Caco-2 (cell line): ENCODE data around the gene ZNF823. TPM values are rescaled to one million over a fixed set of nuclear protein-coding genes. Genes with fewer than 3 reads are reported as not detected.
"Not testable (repeated sequence)": the region's sequence is repeated elsewhere in the genome, so short reads cannot be mapped to it uniquely, and the experiment has no call there.

ENCODE experiments used
- BruUV-seq: library from RNA; stranded (reverse); fragments of 400-500 nt; replicated peaks from 2 replicates; lab custom pipeline; 2021; lab: Mats Ljungman, UMichigan
- CTCF ChIA-PET: fragments of 300-600 bp; sonication (Branson Sonifier 250); formaldehyde crosslinking; loops from one replicate; lab custom pipeline; 2022; ENCODE audit warnings: antibody characterized with exemption; lab: Charles Lee
- POLR2A ChIA-PET: fragments of 300-600 bp; sonication (Branson Sonifier 250); formaldehyde crosslinking; loops from one replicate; lab custom pipeline; 2022; ENCODE audit warnings: antibody characterized with exemption; lab: Charles Lee
- DNase-seq, 2 experiments: peaks; one replicate each; pipeline versions ENCODE4 v3.0.0 to v3.0.0-alpha.2; 2020 to 2022
- H3K27me3 ChIP-seq: replicated peaks from 2 replicates; pipeline ENCODE4 v1.6.0; 2011; ENCODE audit warnings: low read length; ENCODE audit not compliant: control insufficient read depth, insufficient read depth
- H3K36me3 ChIP-seq: 2 replicates; pipeline ENCODE4 v1.5.1; 2011; ENCODE audit warnings: low read length; ENCODE audit not compliant: control insufficient read depth, insufficient read depth
- H3K4me1 ChIP-seq: fragments of 250-450 bp; sonication (Bioruptor Pico); 2 replicates; pipeline ENCODE4 v1.5.1; 2020; ENCODE audit warnings: mild to moderate bottlenecking
- H3K4me3 ChIP-seq: 2 replicates; pipeline ENCODE4 v1.5.1; 2011; ENCODE audit warnings: low read depth, mild to moderate bottlenecking, control low read depth, low read length
- H3K9me3 ChIP-seq: fragments of 250-450 bp; sonication (Bioruptor Pico); 2 replicates; pipeline ENCODE4 v1.5.1; 2020; ENCODE audit warnings: mild to moderate bottlenecking, moderate library complexity
- H3K27ac Mint-ChIP-seq: one replicate; pipeline ENCODE4 v1.8.0; 2022; ENCODE audit warnings: mixed read lengths; ENCODE audit not compliant: unreplicated experiment
- H3K27me3 Mint-ChIP-seq: one replicate; pipeline ENCODE4 v1.8.0; 2022; ENCODE audit warnings: mixed read lengths; ENCODE audit not compliant: insufficient read depth, unreplicated experiment
- H3K36me3 Mint-ChIP-seq: one replicate; pipeline ENCODE4 v1.8.0; 2022; ENCODE audit warnings: mild to moderate bottlenecking, mixed read lengths; ENCODE audit not compliant: insufficient read depth, unreplicated experiment
- H3K4me1 Mint-ChIP-seq: one replicate; pipeline ENCODE4 v1.8.0; 2022; ENCODE audit warnings: low read depth, mixed read lengths; ENCODE audit not compliant: unreplicated experiment
- H3K4me3 Mint-ChIP-seq: one replicate; pipeline ENCODE4 v1.8.0; 2022; ENCODE audit warnings: mild to moderate bottlenecking, moderate library complexity, mixed read lengths; ENCODE audit not compliant: unreplicated experiment
- H3K9me3 Mint-ChIP-seq: one replicate; pipeline ENCODE4 v1.8.0; 2022; ENCODE audit warnings: mixed read lengths; ENCODE audit not compliant: unreplicated experiment
- CTCF ChIP-seq, 2 experiments: fragments of 200-600 bp in 1 of 2; IDR thresholded peaks; 1 replicate in 1 of 2; 2 replicates in 1 of 2; pipeline versions ENCODE4 v1.5.1 to v1.8.0; 2011 to 2022; ENCODE audit warnings: antibody characterized with exemption in 1 of 2, control low read depth in 1 of 2, inconsistent platforms in 1 of 2, low read depth in 1 of 2, low read length in 1 of 2, mild to moderate bottlenecking in 1 of 2, moderate library complexity in 1 of 2; ENCODE audit not compliant: insufficient read depth in 1 of 2, severe bottlenecking in 1 of 2, unreplicated experiment in 1 of 2
- intact Hi-C: fragments of 100-400 bp; cut with micrococcal nuclease; formaldehyde crosslinking; loops from one replicate; pipeline ENCODE4 v1.10.0; 2022; ENCODE audit not compliant: unreplicated experiment
- total RNA-seq: library from RNA; stranded (reverse); gene quantifications from 2 replicates; pipeline ENCODE4 v1.2.3, GENCODE V29; 2022

Gene ZNF823
- total RNA-seq, 1 experiment from 2014 or later, result 12.1 TPM

- Mint-ChIP-seq H3K36me3 (peaks cover 38% of the 10 kb centered on the region), H3K4me1 (no peaks in the 10 kb centered on the region), H3K27me3 (no peaks in the 10 kb centered on the region), H3K4me3 (no peak overlapping the region), H3K9me3 (peaks cover 11% of the 10 kb centered on the region), H3K27ac (no peak overlapping the region)
- Histone ChIP-seq H3K9me3 (peaks cover 11% of the 10 kb centered on the region; the same call in 1 of the 2 replicates), H3K4me3 (no peak overlapping the region), H3K4me1 (no peaks in the 10 kb centered on the region), H3K27me3 (no peaks in the 10 kb centered on the region), H3K36me3 (no peaks in the 10 kb centered on the region)
- intact Hi-C loops, result no loop called here
- ChIA-PET POLR2A (no interaction called here), CTCF (no interaction called here)
- BruUV-seq, result no TSS peak
- no peak for DNase-seq
- TF ChIP-seq CTCF (IDR thresholded peaks at IDR 0.05; ENCODE audit: insufficient read depth in 1 of 2, low read depth in 1 of 2, low read length in 1 of 2, severe bottlenecking in 1 of 2, unreplicated experiment in 1 of 2), result no peak
These were observed 60.2 kb downstream of the ZNF823 start for GRCh38 chr19:11678504-11678903.

GRCh38 chr19:11676661-11677600, 61.8 kb downstream of the ZNF823 start:
- CTCF ChIA-PET, result interaction anchor here (1.0 kb wide), 1 partner anchor 23 kb away, joined by 3 read pairs; no protein-coding TSS in a partner anchor
- H3K4me3 Mint-ChIP-seq, intact Hi-C loops, H3K4me3 ChIP-seq, H3K27me3 Mint-ChIP-seq, H3K27me3 ChIP-seq, POLR2A ChIA-PET, H3K36me3 ChIP-seq, DNase-seq, BruUV-seq, H3K4me1 Mint-ChIP-seq, H3K27ac Mint-ChIP-seq, H3K4me1 ChIP-seq: not testable (repeated sequence)
- H3K36me3 Mint-ChIP-seq, result peaks cover 33% of the 10 kb centered on the region
- peaks cover 11% of the 10 kb centered on the region; the same call in 1 of the 2 replicates for H3K9me3 ChIP-seq
- peaks cover 11% of the 10 kb centered on the region for H3K9me3 Mint-ChIP-seq

- Mint-ChIP-seq H3K4me3 (no peak overlapping the region), H3K4me1 (no peaks in the 10 kb centered on the region), H3K36me3 (peaks cover 30% of the 10 kb centered on the region), H3K27me3 (no peaks in the 10 kb centered on the region), H3K9me3 (peaks cover 13% of the 10 kb centered on the region), H3K27ac (no peak overlapping the region)
- no peaks in the 10 kb centered on the region for H3K36me3 ChIP-seq
- intact Hi-C loops, result no loop called here
- no peak for DNase-seq
- H3K4me3 ChIP-seq, result no peak overlapping the region
- ChIA-PET CTCF (no interaction called here), POLR2A (no interaction called here)
- H3K9me3 ChIP-seq, result peaks cover 11% of the 10 kb centered on the region; the same call in 1 of the 2 replicates
- no peak for TF ChIP-seq CTCF (IDR thresholded peaks at IDR 0.05; ENCODE audit: insufficient read depth in 1 of 2, low read depth in 1 of 2, low read length in 1 of 2, severe bottlenecking in 1 of 2, unreplicated experiment in 1 of 2)
- no peaks in the 10 kb centered on the region for H3K27me3 ChIP-seq
- no TSS peak for BruUV-seq
- no peaks in the 10 kb centered on the region for H3K4me1 ChIP-seq
These were observed 63.2 kb downstream of the ZNF823 start for GRCh38 chr19:11675569-11675968.
